ENCODE data around the gene TIMP2.

DNA sequence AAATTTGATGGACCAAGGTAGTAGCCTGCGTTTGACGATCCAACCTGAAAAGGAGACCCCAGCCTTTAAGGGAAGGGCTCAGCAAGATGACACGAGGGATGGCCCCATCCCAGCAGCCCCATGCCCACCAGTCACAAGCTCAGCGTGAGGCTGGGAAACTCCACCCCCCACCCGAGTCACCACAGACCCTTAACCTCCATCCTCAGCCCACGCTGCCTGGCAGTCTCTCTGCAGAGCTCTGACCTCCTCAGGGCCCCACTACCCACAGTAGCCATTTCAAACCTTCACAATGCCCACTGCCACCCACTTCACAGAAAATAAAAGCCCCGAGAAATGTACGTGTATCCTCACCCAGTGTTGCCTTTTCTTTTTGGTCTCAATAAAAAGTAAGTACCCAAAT, 103.2 kb downstream of the TIMP2 start:
- no peak for TF ChIP-seq EZH2 (IDR thresholded peaks at IDR 0.05; ENCODE audit: low read depth, low read length, severe bottlenecking)
- TF ChIP-seq, protein P1, sequence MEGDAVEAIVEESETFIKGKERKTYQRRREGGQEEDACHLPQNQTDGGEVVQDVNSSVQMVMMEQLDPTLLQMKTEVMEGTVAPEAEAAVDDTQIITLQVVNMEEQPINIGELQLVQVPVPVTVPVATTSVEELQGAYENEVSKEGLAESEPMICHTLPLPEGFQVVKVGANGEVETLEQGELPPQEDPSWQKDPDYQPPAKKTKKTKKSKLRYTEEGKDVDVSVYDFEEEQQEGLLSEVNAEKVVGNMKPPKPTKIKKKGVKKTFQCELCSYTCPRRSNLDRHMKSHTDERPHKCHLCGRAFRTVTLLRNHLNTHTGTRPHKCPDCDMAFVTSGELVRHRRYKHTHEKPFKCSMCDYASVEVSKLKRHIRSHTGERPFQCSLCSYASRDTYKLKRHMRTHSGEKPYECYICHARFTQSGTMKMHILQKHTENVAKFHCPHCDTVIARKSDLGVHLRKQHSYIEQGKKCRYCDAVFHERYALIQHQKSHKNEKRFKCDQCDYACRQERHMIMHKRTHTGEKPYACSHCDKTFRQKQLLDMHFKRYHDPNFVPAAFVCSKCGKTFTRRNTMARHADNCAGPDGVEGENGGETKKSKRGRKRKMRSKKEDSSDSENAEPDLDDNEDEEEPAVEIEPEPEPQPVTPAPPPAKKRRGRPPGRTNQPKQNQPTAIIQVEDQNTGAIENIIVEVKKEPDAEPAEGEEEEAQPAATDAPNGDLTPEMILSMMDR (IDR thresholded peaks at IDR 0.05; ENCODE audit: control extremely low read depth in 1 of 3, insufficient read depth in 1 of 3, low read depth in 1 of 3, low read length in 3 of 3), result no peak
- TF ChIP-seq EP300 (IDR thresholded peaks at IDR 0.05; ENCODE audit: borderline replicate concordance in 1 of 2, low read depth in 2 of 2, low read length in 2 of 2), result no peak
- TF ChIP-seq YY1 (IDR thresholded peaks at IDR 0.05; ENCODE audit: low read depth, low read length), result no peak
- TF ChIP-seq, protein P2, sequence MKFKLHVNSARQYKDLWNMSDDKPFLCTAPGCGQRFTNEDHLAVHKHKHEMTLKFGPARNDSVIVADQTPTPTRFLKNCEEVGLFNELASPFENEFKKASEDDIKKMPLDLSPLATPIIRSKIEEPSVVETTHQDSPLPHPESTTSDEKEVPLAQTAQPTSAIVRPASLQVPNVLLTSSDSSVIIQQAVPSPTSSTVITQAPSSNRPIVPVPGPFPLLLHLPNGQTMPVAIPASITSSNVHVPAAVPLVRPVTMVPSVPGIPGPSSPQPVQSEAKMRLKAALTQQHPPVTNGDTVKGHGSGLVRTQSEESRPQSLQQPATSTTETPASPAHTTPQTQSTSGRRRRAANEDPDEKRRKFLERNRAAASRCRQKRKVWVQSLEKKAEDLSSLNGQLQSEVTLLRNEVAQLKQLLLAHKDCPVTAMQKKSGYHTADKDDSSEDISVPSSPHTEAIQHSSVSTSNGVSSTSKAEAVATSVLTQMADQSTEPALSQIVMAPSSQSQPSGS (IDR thresholded peaks at IDR 0.05; ENCODE audit: low read length), result no peak

All from H1 (cell line).